Stimulated activated CD8-positive, alpha-beta memory T cell treated with anti-CD3 and anti-CD28 coated beads, Interleukin-4, amount 100 ng/mL, for 1 hour (primary cell): ENCODE measurements around the gene HTT.
"Not testable (repeated sequence)": the region's sequence is repeated elsewhere in the genome, so short reads cannot be mapped to it uniquely, and the experiment has no call there.

Experiments used
- DNase-seq, 2 donors: peaks; one replicate each; pipeline ENCODE4 v3.0.0-alpha.2; 2020; ENCODE audit warnings: low read depth in 2 of 2, low spot score in 1 of 2

Gene HTT

DNA sequence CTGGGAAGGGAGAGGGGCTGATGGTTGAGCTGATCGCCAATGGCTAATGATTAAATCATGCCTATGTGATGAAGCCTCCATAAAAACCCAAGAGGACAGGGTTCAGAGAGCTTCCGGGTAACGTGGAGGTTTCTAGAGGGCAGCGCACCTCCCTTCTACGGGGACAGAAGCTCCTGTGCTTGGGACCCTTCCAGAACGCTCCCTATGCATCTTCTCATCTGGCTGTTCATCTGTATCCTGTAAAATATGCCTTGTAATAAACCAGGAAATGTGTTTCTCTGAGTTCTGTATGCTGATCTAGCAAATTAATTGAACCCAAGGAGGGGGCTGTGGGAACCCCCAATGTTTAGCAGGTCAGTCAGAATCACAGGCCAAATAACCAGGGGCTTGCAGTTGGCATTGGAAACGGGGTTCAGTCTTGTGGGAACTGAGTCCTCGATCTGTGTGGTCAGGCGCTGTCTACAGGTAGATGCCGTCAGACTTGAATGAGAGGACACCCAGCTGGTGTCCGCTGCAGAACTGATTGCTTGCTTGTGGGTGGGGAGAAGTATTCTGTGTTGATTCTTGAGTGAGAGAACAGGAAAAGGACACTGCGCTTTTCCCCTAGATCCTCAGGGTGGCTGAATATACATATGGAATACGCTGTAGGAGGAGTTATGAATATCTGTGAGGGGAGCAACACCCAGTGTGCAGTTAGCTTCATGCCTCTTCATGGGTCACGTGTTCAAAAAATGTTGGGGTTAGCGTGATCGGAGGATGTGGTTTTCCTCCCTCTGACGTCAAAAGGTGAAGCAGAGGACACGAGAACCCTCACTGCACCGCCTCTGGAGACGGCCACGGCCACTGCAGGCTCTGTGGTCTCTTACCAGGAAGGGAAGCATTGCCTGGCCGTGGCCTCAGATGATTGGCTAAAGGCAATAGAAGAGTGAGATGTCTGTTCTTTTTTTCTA lies 29.3 kb upstream of the HTT start:
- peak; percentile 41 to 55 for DNase-seq

- DNase-seq: no peak
Observed at GRCh38 chr4:3046162-3046561, 28.3 kb upstream of the HTT start.

DNA sequence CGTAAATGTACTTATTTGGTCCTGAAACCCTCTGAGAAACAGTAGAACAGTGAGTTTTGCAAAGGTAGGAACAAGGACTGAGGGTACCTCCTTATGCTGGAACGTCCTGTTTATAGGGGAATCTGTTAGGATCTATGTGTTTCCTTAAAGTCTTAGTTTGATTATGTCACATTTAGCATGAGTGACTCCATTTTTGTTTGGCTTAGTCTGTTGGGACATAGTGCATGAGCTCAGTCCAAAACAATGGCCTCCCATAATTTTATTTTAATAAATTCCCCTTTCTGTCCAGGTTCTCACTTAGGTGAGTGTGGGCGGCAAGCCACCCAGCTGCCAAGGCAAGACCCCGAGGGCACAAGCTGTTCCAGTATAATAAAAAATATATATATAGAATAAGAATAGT lies 27.9 kb upstream of the HTT start:
- no peak for DNase-seq

GRCh38 chr4:3047464-3048286 lies 26.8 kb upstream of the HTT start:
- peak in 1 of 2 donors; percentile 50 for DNase-seq

- not testable (repeated sequence) for DNase-seq
Observed at GRCh38 chr4:3051141-3051897, 23.2 kb upstream of the HTT start.

GRCh38 chr4:3054169-3054759 lies 20.2 kb upstream of the HTT start:
- no peak for DNase-seq

DNA sequence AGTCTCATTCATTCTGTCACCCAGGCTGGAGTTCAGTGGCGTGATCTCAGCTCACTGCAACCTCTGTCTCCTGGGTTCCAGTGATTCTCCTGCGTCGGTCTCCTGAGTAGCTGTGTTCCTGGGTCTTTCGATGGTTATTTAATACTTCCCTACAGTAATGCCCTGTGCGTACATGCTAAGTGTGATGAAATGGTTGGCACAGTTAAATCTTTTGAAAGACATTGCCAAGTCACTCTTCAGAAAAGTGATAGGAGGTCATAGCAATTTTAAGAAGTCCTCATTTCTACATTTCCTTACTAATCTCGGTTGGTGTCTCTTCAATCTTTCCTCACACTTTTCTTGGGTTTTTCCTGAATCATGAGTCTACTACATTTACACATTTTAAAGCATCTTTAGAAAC lies 14.5 kb upstream of the HTT start:
- DNase-seq: no peak

DNA sequence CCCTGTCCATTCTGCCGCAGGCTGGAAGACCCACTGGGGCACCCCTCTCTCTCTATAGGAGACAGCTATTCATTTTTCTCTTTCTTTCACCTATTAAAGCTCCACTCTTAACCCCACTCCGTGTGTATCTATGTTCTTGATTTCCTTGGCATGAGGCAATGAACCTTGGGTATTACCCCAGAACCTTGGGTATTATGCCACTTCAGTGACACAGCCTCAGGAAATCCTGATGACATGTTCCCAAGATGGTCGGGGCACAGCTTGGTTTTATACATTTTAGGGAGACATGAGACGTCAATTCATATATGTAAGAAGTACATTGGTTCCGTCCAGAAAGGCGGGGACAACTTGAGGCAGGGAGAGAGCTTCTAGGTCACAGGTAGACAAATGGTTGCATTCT lies 13.5 kb upstream of the HTT start:
- DNase-seq: no peak

DNA sequence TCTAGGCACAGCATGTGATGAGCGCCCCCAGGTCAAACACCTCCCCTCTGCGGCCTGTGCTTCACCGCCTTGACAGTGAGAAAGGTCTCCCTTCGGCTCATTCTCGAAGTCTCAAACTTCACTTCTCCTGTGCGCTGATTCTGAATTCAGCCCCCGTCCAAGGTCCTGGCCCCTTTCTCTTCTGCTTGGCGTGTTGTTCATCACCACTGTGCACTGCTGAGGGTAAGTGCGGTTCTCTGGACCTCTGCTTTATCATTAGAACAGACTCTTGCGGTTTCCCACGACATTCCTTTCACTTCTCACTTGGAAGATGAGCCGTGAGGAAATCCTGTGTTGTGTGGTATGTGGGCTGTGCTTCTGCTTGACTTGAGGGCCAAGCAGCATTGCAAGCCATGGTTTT lies 12.0 kb upstream of the HTT start:
- no peak for DNase-seq

DNA sequence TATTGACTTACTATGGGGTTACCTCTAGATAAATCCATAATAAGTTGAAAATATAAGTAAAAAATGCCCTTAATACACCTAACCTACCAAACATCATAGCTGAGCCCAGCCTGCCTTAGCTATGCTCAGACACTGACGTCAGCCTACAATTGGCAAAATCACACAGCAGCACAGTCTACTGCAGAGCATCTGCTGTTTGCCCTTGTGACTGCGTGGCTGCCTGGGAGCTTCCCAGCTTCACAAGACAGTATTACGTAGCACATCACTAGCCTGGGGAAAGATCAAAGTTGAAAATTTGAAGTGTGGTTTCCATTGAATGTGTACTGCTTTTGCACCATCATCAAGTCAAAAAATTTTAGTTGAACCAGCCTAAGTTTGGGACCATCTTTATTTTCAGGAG lies 8.9 kb upstream of the HTT start:
- no peak for DNase-seq

DNA sequence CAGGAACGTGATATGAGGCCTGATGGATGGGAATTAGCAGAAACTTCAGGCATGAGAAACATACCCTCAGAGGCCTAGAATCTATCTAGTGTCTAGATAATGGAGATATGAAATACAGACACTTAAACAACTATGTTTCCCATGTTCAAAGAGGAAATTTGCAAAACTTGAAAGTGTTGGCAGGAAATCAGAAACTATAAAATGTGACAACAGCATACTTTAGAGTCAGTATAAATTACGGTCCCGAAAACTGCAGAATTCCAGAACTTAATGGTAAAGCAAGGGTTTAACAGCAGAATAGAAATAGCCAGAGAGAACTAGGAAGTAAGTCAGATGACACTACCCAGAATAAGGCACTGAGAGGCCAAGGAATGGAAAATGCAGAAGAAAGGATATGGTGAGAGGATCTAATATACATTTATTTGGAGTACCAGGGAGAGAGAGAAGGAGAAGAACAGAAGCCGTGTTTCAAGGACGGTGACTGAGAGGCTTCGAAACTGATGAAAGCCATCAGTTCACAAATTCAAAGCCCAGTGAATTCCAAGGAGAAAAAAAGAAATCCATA lies 7.6 kb upstream of the HTT start:
- no peak for DNase-seq

DNA sequence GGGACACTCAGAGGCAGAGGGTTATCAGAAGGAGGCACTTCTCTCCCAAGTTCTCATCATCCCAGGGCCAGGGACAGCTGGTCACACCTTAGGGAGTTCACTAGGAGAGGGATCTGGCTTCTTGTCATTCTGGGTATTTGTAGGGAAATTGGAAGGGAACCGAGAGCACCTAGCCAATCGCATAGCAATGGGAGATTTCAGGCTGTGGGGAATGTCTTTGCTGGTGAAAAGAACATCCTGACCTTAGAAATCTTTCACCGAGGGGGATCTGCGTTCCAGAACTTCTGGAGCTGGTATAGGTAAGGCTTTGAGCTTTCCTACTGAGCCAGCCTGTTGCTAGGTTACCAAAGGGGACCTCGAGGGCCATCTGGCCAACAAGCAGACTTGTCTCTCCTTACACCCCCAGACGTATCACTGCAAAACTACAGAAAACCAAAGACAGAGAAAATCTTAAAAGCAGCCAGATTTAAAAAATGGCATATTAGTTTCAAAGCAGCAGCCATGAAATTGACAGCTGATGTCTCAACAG lies 6.9 kb upstream of the HTT start:
- no peak for DNase-seq

- no peak for DNase-seq
Observed at GRCh38 chr4:3069661-3070199, 4.8 kb upstream of the HTT start.

DNA sequence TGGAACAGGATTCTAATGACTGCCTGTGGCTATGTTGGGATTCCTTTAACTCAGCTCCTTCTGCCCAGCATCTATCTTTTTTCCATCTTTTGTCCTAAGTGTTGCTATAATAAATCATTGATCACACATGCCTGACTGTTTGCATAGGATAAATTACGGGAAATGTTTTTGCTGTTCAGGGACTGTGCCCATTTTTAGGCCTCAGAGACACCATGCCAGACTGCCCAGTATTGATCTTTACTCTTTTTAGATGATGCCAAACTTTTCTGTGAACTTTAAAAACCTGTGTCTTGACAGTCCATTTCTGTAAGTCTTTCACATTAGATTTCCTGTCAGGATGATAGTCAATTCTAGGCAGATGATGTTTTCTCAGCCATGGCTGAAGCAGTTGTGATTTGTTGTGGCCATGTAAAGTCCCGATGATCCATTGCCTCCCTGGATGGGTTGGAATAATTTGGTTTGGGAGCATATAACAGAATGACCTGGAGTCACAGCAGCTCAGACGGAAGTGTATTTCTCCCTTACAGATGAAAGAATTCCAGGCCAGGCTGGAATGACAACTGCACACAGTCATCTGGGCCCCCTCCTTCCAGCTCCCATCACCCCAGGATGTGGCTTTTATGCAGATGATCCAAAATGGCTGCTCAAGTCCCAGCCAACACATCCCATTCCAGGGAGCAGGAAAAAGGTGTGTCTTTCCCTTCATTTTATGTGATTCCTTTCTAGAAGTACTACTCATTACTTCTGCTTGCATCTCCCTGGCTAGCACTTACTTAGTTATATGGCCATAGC lies 3.6 kb upstream of the HTT start:
- DNase-seq: no peak

DNA sequence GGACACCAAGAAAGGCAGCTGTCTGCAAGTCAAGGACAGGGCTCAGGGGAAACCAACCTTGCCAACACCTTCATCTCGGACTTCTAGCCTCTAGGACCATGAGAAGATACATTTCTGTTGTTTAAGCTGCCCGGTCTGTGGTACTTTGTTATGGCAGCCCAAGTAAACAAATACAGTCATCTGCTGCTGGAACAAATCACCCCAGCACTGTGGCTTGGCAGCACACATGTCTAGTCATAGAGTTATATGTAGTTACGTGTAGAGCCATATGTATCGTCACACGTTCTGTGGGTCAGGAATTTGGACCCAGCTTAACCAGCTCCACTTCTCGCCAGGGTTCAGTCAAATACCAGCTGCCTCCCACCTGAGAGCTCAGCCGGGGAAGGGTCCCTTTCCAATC lies 2.7 kb upstream of the HTT start:
- DNase-seq: no peak

DNA sequence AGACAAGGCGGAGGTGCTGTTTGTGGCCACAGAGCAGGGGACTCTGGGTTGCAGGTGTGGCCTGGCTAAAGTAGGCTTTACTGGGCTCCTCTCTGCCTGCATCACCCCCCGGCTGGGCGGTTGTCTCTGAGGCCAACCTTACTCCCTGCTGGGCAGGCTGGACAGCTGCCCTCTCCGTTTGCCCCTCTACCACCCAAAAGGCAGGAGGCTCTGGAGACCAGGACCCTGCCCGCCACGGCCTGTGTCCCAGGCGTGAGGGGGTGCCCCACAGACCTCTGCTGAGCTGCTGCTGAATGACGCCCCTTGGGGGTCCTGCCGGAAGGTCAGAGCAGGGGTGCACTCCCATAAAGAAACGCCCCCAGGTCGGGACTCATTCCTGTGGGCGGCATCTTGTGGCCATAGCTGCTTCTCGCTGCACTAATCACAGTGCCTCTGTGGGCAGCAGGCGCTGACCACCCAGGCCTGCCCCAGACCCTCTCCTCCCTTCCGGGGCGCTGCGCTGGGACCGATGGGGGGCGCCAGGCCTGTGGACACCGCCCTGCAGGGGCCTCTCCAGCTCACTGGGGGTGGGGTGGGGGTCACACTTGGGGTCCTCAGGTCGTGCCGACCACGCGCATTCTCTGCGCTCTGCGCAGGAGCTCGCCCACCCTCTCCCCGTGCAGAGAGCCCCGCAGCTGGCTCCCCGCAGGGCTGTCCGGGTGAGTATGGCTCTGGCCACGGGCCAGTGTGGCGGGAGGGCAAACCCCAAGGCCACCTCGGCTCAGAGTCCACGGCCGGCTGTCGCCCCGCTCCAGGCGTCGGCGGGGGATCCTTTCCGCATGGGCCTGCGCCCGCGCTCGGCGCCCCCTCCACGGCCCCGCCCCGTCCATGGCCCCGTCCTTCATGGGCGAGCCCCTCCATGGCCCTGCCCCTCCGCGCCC lies 1.1 kb upstream of the HTT start:
- no peak for DNase-seq

DNA sequence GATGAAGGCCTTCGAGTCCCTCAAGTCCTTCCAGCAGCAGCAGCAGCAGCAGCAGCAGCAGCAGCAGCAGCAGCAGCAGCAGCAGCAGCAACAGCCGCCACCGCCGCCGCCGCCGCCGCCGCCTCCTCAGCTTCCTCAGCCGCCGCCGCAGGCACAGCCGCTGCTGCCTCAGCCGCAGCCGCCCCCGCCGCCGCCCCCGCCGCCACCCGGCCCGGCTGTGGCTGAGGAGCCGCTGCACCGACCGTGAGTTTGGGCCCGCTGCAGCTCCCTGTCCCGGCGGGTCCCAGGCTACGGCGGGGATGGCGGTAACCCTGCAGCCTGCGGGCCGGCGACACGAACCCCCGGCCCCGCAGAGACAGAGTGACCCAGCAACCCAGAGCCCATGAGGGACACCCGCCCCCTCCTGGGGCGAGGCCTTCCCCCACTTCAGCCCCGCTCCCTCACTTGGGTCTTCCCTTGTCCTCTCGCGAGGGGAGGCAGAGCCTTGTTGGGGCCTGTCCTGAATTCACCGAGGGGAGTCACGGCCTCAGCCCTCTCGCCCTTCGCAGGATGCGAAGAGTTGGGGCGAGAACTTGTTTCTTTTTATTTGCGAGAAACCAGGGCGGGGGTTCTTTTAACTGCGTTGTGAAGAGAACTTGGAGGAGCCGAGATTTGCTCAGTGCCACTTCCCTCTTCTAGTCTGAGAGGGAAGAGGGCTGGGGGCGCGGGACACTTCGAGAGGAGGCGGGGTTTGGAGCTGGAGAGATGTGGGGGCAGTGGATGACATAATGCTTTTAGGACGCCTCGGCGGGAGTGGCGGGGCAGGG lies 568 bp downstream of the HTT start:
- DNase-seq: no peak

- DNase-seq: no peak
Observed at GRCh38 chr4:3075652-3075981, 1.1 kb downstream of the HTT start.
